Lower lobe of right lung (tissue), 2 donors: ENCODE measurements around the gene DLX5. TPM values are rescaled to one million over a fixed set of nuclear protein-coding genes. Genes with fewer than 3 reads are reported as not detected.

ENCODE experiments used
- ATAC-seq, 2 donors: fragments of 200-7000 bp; cut with Tn5 transposase; one replicate each; pipeline ENCODE4 v1.9.1; 2020 to 2022; ENCODE audit warnings: mild to moderate bottlenecking in 2 of 2, moderate library complexity in 2 of 2
- DNase-seq: peaks from one replicate; pipeline ENCODE4 v3.0.0-alpha.2; 2020
- H3K27ac ChIP-seq: fragments of 200-600 bp; one replicate; pipeline ENCODE4 v1.8.0; 2022
- H3K27me3 ChIP-seq: fragments of 200-600 bp; one replicate; pipeline ENCODE4 v1.8.0; 2022; ENCODE audit warnings: low read depth
- H3K36me3 ChIP-seq: fragments of 200-600 bp; one replicate; pipeline ENCODE4 v1.8.0; 2022; ENCODE audit warnings: mild to moderate bottlenecking
- H3K4me1 ChIP-seq: fragments of 200-600 bp; one replicate; pipeline ENCODE4 v1.8.0; 2022
- H3K4me3 ChIP-seq: fragments of 200-600 bp; one replicate; pipeline ENCODE4 v1.8.0; 2022; ENCODE audit warnings: mild to moderate bottlenecking
- H3K9me3 ChIP-seq: fragments of 200-600 bp; one replicate; pipeline ENCODE4 v1.8.0; 2022
- CTCF ChIP-seq: fragments of 200-600 bp; IDR thresholded peaks from one replicate; pipeline ENCODE4 v1.8.0; 2022; ENCODE audit warnings: antibody characterized with exemption, mild to moderate bottlenecking
- intact Hi-C: fragments of 100-400 bp; cut with DNase I; formaldehyde crosslinking; loops from one replicate; pipeline ENCODE4 v1.11.0; 2022
- total RNA-seq: library from RNA; stranded (reverse); fragmentation: NEBNext Ultra II Directional; extraction: Animal tissue kit (Norgen Biotek cat#: 25700); gene quantifications from one replicate; pipeline ENCODE4 v1.2.1, GENCODE V29; 2021
- donor health status: DM: no; HTN: yes; CAD: no; lungs with severe emphysema.

Gene DLX5
- total RNA-seq, 1 donor from 2014 or later = not detected

- Histone ChIP-seq H3K27me3 (peaks cover 100% of the 10 kb centered on the region), H3K4me3 (no peak overlapping the region), H3K27ac (no peak overlapping the region), H3K9me3 (no peaks in the 10 kb centered on the region), H3K36me3 (no peaks in the 10 kb centered on the region), H3K4me1 (peaks cover 13% of the 10 kb centered on the region)
- DNase-seq (no peak), ATAC-seq (no peak)
- intact Hi-C loops = no loop called here
- no peak for TF ChIP-seq CTCF
Observed at GRCh38 chr7:97004247-97005182, 20.1 kb downstream of the DLX5 start.

GRCh38 chr7:97003262-97004246 lies 21.1 kb downstream of the DLX5 start:
- H3K9me3 ChIP-seq = no peaks in the 10 kb centered on the region
- peaks cover 13% of the 10 kb centered on the region for H3K4me1 ChIP-seq
- H3K27me3 ChIP-seq = peaks cover 100% of the 10 kb centered on the region
- no peak for TF ChIP-seq CTCF
- DNase-seq (no peak), ATAC-seq (peak in 1 of 2 donors; percentile 5)
- no peaks in the 10 kb centered on the region for H3K36me3 ChIP-seq
- no peak overlapping the region for H3K27ac ChIP-seq
- no peak overlapping the region for H3K4me3 ChIP-seq
- intact Hi-C loops = no loop called here

- no peaks in the 10 kb centered on the region for H3K36me3 ChIP-seq
- no peak for ATAC-seq
- TF ChIP-seq CTCF = no peak
- DNase-seq = no peak
- H3K4me1 ChIP-seq = peaks cover 13% of the 10 kb centered on the region
- H3K27me3 ChIP-seq = peaks cover 100% of the 10 kb centered on the region
- no peaks in the 10 kb centered on the region for H3K9me3 ChIP-seq
- no peak overlapping the region for H3K27ac ChIP-seq
- intact Hi-C loops = no loop called here
- no peak overlapping the region for H3K4me3 ChIP-seq
Observed at GRCh38 chr7:97002555-97003261, 21.9 kb downstream of the DLX5 start.

- no peaks in the 10 kb centered on the region for H3K36me3 ChIP-seq
- H3K4me3 ChIP-seq = no peak overlapping the region
- no peak for TF ChIP-seq CTCF
- no peaks in the 10 kb centered on the region for H3K9me3 ChIP-seq
- intact Hi-C loops = no loop called here
- DNase-seq = no peak
- H3K27me3 ChIP-seq = peaks cover 100% of the 10 kb centered on the region
- peaks cover 10% of the 10 kb centered on the region for H3K4me1 ChIP-seq
- H3K27ac ChIP-seq = no peak overlapping the region
- ATAC-seq = no peak
Observed at GRCh38 chr7:97001656-97002554, 22.7 kb downstream of the DLX5 start.
